B cell (primary cell): ENCODE results near the gene TBC1D30.

Source experiments
- CTCF ChIP-seq: fragments of 200-600 bp; IDR thresholded peaks from one replicate; pipeline ENCODE4 v1.8.0; 2022; ENCODE audit warnings: antibody characterized with exemption, mild to moderate bottlenecking
- EZH2 ChIP-seq: IDR thresholded peaks from 2 replicates; pipeline ENCODE4 v1.6.1; 2012; ENCODE audit warnings: borderline replicate concordance, low read depth, mild to moderate bottlenecking, moderate library complexity, low read length; ENCODE audit not compliant: insufficient read depth, poor library complexity, severe bottlenecking

GRCh38 chr12:64889434-64890216, 65.2 kb downstream of the TBC1D30 start:
- TF ChIP-seq CTCF: no peak
- TF ChIP-seq EZH2: no peak
